ENCODE measurements around the gene GFY. TPM values are rescaled to one million over a fixed set of nuclear protein-coding genes. Genes with fewer than 3 reads are reported as not detected.

GFY gene
- total RNA-seq, 1 donor, result not detected

DNA sequence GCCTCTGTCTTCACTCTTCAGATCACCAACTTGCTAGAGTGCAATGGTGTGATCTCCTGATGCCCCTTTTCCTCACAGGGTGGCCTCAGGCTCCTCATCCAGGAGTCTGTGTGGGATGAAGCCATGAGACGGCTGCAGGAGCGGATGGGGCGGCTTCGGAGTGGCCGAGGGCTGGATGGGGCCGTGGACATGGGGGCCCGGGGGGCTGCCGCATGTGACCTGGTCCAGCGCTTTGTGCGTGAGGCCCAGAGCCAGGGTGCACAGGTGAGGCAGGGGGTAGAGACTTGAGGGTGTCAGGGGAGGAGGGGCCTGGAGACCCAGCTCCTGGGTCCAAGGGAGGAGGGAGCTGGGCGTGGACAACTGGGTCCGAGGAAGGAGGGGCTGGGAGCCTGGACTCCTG is 37.3 kb downstream of the GFY start:
- TF ChIP-seq, protein P1, sequence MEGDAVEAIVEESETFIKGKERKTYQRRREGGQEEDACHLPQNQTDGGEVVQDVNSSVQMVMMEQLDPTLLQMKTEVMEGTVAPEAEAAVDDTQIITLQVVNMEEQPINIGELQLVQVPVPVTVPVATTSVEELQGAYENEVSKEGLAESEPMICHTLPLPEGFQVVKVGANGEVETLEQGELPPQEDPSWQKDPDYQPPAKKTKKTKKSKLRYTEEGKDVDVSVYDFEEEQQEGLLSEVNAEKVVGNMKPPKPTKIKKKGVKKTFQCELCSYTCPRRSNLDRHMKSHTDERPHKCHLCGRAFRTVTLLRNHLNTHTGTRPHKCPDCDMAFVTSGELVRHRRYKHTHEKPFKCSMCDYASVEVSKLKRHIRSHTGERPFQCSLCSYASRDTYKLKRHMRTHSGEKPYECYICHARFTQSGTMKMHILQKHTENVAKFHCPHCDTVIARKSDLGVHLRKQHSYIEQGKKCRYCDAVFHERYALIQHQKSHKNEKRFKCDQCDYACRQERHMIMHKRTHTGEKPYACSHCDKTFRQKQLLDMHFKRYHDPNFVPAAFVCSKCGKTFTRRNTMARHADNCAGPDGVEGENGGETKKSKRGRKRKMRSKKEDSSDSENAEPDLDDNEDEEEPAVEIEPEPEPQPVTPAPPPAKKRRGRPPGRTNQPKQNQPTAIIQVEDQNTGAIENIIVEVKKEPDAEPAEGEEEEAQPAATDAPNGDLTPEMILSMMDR (IDR thresholded peaks at IDR 0.05; ENCODE audit: insufficient read depth, low read length), result no peak
- no peak for DNase-seq (ENCODE audit: low read depth)
- no peak overlapping the region for H3K4me3 ChIP-seq (ENCODE audit: low read depth, low read length)

DNA sequence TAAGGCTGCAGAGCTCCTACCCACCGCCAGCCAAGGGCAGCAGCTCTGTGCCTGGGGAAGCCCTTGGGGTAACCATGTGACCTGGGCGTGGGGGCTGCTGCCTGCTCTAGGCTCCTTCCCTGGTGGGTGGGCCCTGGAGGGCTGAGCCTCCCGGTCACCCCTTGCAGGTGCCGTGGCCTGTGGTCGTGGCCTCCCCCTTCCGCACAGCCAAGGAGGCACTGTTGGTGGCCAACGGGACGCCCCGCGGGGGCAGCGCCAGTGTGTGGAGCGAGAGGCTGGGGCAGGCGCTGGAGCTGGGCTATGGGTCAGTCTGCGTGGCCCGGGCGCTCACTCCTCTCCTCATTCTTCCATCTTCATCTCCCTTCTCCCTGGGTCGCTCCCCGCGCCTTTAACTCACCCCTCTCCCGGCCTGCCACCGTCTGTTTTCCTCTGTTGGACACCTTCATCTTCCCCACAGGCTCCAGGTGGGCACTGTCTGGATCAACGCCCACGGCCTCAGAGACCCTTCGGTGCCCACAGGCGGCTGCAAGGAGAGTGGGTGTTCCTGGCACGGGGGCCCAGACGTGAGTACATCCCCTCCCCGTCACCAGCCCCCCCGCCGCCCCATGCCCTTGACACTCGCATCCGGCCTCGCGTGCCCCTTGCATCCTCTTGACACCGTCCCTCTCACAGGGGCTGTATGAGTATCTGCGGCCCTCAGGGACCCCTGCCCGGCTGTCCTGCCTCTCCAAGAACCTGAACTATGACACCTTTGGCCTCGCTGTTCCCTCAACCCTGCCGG is 39.0 kb downstream of the GFY start:
- no peak for DNase-seq (ENCODE audit: low read depth)
- H3K4me3 ChIP-seq (ENCODE audit: low read depth, low read length), result no peak overlapping the region
- TF ChIP-seq, protein P1 (IDR thresholded peaks at IDR 0.05; ENCODE audit: insufficient read depth, low read length), result no peak

DNA sequence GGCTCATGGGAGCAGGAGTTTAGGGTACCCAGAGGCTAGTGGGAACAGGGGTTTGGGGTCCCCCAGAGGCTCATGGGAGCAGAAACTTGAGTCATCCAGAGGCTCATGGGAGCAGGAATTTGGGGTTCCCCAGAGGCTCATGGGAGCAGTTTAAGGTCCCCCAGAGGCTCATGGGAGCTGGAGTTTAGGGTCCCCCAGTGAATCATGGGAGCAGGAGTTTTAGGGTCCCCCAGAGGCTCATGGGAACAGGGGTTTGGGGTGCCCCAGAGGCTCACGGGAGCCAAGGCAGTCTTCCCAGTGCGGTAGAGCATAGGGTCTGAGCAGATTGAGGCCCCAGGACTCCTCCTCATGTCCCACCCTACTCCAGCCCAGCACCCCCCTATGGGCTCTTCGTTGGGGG is 40.2 kb downstream of the GFY start:
- TF ChIP-seq, protein P1 (IDR thresholded peaks at IDR 0.05; ENCODE audit: insufficient read depth, low read length), result no peak
- DNase-seq (ENCODE audit: low read depth), result no peak

DNA sequence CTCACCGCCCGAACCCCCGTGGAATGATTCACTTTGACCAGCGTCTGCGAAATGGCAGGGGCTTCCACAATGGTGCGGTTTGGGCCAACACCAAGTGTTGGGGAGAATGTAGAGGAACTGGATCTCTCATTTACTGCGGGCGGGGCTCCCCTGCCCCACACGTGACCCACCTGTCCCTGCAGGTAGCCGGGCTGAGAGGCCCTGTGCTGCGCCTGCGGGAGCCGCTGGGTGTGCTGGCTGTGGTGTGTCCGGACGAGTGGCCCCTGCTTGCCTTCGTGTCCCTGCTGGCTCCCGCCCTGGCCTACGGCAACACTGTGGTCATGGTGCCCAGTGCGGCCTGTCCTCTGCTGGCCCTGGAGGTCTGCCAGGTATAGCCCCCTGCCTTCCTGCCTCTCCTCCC is 43.0 kb downstream of the GFY start:
- TF ChIP-seq, protein P1 (IDR thresholded peaks at IDR 0.05; ENCODE audit: insufficient read depth, low read length), result no peak
- no peak overlapping the region for H3K4me3 ChIP-seq (ENCODE audit: low read depth, low read length)
- no peak for DNase-seq (ENCODE audit: low read depth)

More for the DNA sequence above, 40.2 kb downstream of the GFY start:
- H3K4me3 ChIP-seq (ENCODE audit: low read depth, low read length), result no peak overlapping the region

DNA sequence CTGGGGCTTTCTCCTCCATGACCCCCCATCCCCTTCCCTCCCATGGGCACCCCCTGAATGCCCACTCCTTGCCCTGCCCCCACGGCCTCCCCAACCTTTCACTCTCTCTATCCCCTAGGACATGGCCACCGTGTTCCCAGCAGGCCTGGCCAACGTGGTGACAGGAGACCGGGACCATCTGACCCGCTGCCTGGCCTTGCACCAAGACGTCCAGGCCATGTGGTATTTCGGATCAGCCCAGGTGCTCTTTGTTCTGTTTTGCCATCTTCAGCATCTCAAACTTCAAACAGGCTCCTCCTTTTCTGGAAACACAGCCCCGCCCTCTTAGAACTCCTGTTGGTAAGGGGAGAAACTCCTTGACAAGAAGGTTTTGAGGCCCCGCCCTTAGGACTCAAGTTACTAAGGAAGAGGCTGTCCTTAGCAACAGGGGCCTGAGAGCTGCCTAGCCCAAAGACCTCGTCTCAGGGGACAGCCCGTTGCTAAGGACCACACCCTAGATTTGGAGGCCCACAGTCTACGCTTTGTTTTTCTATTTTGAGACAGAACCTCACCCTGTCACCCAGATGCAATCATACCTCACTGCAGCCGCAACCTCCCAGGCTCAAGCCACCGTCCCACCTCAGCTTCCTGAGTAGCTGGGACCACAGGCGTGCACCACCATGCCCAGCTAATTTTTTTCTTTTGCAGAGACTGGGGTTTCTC is 43.7 kb downstream of the GFY start:
- DNase-seq (ENCODE audit: low read depth), result peak; percentile 95
- TF ChIP-seq, protein P1 (IDR thresholded peaks at IDR 0.05; ENCODE audit: insufficient read depth, low read length), result no peak
- H3K4me3 ChIP-seq (ENCODE audit: low read depth, low read length), result no peak overlapping the region

DNA sequence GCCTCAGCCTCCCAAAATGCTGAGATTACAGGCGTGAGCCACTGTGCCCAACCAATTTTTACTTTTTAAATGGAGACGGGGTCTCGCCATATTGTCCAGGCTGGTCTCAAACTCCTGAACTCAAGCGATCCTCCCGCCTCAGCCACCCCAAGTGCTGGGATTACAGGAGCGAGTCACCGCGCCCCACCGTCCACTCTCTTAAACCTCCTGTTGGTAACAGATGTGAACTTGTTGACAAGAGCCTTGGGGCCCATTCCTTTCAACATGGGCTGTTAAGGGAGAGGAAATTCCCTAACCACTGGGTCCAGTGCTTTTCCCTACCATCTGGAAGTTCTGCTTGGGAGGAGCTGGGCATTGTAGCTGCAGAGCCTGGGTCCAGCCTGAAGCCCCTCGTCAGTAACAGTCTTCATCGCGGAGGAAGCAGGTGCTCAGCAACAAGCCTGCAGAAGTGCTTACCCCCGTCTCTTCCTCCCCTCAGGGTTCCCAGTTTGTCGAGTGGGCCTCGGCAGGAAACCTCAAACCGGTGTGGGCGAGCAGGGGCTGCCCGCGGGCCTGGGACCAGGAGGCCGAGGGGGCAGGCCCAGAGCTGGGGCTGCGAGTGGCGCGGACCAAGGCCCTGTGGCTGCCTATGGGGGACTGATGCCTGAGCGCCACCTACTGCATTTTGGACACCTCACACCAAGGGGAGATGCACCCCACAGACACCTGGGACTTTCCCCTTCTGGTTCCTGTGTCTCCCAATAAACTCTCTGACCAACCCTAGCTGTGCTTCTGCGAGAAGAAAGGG is 44.8 kb downstream of the GFY start:
- DNase-seq (ENCODE audit: low read depth), result no peak
- TF ChIP-seq, protein P1 (IDR thresholded peaks at IDR 0.05; ENCODE audit: insufficient read depth, low read length), result no peak
- no peak overlapping the region for H3K4me3 ChIP-seq (ENCODE audit: low read depth, low read length)
